GM18511 (cell line): Measurements from ENCODE around the gene SLC38A7.
A peak's percentile ranks its signal among the peaks of the same experiment; 100 is the strongest.
"Not testable (repeated sequence)": the region's sequence is repeated elsewhere in the genome, so short reads cannot be mapped to it uniquely, and the experiment has no call there.

Experiments
- ATAC-seq: cut with Tn5 transposase; IDR thresholded peaks from one replicate; pipeline ENCODE4 v1.9.1; 2021; ENCODE audit warnings: mild to moderate bottlenecking, moderate library complexity; ENCODE audit not compliant: unreplicated experiment

Gene SLC38A7, protein sequence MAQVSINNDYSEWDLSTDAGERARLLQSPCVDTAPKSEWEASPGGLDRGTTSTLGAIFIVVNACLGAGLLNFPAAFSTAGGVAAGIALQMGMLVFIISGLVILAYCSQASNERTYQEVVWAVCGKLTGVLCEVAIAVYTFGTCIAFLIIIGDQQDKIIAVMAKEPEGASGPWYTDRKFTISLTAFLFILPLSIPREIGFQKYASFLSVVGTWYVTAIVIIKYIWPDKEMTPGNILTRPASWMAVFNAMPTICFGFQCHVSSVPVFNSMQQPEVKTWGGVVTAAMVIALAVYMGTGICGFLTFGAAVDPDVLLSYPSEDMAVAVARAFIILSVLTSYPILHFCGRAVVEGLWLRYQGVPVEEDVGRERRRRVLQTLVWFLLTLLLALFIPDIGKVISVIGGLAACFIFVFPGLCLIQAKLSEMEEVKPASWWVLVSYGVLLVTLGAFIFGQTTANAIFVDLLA

DNA sequence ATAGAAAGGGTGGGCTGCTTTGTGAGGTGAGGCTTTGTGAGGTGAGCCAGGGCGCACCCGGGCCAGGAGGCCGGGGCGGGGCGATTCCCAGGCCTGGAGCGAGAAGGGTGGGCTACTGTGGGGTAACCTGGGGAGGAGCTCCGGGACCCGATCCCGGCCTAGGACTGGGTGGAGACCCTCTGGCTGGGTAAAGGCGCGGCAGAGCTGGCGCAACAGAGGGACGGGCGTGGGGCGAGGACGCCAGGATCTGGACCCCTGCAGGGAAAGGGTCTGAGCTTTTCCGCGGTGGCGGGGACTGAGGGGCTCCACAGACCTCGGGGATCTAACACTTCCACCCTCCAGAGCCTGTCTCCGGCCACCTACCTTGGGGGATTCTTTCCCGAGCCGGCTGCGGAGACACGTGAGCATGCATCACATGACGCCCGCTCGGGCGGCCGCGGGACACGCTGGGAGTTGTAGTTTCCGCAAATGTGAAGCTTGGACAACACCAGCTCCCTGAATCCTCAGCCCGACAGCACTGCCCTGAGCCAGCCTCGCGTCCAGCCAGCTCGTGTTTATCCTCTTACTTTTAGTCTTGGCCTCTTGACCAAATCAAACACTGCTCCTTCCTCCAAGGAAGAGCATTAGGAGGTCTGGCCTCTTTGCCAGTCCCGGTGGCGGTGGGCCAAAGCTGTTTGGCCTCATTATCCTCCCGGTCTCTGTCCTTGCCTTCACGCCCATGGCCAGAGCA, at the start of gene SLC38A7:
Gene SLC38A7, minus strand, starts transcription at position 417 of the 730 bp plus-strand sequence. CDS start 4,644 bp downstream, outside the sequence.
- ATAC-seq: peak; percentile 99

DNA sequence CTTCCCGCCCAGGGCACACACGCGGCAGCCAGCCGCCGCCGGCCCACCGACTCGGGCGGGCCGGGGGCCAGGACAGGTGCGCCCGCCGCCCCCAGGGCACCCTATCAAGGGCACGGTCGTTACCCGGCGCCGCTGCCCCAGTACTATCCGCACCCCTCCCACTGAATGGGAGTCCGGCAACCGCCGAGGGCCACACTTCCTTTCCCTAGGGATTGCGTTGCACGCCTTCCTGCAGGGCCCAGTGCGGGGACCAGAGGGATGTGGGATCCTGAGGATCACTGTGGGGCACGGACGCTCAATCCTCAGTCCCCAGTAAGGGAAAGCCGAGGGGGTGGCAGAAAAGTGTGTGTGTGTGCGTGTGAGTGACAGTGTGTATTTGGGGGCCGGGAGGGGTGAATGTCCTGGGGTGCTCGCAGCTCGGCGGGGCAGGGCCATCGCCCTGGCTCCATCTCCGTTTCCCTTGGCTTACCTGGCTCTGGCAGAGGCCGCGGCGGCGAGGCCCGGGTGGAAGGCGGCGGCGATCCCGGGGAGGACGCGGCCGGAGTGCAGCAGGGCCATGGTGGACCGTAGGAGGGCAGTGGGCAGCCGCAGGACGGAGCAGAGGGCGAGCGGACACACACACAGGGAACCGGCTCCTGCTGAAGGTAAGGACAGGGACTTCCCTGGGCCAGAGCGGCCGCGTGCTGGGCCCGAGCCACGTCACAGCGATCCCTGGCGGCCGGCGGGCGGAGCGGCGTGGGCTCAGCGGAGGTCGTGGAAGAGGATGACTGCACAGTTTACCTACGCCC, 49.3 kb upstream of the SLC38A7 start, which contains the start of gene GOT2:
Gene GOT2, minus strand, starts transcription at position 646 of the 788 bp plus-strand sequence. Its CDS starts 88 bp downstream, at position 558.
- ATAC-seq: peak; percentile 92

DNA sequence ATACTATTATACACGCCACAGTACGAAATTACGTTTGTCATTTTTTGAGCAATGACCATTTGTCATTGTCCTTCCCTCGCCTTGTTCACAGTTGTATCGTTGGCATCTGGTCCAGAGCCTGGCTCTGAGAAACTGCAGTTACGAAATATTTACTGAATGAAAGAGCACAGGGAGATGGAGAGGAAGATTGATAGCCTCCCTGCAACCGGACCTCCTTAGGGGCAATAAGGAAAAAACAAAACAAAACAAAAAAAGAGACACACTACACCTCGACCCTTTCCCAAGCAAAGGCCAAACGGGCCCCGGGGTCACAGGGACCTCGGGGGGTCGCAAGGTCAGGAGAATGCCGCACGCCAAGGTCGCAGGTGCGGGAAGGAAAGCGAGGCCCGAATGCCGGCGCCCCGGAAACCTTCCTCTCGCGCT, 48.7 kb upstream of the SLC38A7 start:
- no peak for ATAC-seq

DNA sequence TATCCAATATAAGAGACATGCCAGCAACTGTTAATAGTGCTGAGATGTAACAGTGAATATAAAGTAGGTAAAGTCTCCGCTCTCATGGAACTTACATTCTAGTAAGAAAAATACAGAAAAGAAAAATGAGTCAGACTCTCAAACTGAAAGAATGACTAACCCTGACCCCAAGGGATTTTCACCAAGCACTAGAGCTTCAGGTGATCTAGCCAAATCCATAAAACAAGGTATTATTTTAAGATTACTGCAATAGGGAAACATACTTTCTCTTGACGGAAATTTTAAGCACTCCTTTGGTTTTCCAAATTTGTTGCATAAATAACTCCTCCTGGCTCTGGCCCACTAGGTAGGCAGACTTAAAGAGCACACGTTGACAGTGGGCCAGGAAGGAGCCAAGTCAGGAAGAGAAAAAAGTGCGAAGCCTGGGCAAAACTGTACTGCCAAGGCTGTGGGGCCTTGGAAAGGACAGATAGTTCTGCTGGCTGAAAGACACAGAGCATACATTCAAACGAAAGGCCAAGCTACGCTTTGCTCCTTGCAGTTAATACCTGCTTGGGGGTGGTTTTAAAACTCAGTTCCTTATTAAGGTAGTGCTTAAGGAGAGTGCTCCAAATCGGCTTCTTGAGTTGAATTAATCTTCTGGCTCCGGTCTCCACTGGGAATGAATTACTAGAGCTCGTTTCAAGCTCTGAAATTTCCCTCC, 48.1 kb upstream of the SLC38A7 start:
- peak; percentile 48 for ATAC-seq

DNA sequence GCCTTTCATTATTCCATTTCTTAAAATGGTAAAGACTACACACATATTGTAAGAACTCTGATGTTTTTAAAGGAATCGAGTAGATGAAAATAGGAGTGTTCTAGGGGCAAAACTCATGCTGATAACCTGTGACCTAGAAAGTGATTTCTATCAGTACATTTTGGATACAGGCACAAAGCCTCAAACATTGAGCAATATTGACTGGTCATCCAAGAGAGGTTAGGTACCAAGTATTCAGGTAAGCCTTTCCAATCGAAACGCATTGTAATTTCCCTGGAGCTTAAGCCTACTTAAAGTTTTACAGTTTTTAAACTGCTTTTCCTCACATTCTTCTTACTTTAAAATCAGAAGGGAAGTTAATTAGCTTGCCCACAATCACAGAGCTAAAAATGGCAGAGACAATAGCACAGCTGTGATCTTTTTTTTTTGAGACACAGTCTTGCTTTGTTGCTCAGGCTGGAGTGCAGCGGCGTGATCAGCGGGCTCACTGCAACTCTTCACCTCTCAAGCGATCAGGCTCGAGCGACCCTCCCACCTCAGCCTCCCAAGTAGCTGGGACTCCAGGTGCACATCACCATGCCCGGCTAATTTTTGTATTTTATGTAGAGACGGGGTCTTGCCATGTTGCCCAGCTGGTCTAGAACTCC, 46.3 kb upstream of the SLC38A7 start:
- ATAC-seq: no peak

DNA sequence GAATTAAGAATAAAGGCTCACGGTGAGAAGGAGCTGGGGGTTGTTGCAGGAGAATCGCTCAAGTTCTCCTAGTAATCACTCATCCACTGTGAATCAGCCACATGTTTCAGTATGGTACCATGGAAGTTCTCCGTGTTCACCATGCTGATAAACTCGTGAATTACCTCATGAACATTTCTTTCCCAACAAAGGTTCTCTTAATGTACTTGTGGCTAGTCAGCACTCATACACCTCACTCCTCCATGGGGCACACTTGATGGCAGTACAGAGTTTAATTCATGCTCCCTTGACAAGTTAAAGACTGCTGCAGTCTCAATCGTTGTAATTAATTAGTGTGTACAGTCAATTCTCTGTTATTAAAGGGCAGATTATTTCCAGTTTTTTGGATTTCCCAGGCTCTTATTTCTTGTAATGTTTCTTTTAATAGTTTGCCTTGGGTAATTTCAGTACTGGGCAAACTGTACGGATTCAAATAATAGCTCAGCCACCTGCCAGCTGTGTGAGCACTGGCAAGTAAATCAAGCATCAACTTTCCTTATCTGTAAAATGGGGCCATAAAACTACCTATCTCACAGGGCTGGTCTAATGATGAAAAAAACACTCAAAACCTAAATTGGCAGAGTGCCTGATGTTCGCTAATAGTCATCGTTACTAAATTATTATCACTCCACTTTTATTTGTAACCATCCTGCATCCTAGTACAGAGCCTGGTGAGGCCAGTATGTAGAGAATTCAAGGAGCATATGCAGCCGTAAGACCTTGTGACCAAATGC, 43.4 kb upstream of the SLC38A7 start:
- no peak for ATAC-seq

DNA sequence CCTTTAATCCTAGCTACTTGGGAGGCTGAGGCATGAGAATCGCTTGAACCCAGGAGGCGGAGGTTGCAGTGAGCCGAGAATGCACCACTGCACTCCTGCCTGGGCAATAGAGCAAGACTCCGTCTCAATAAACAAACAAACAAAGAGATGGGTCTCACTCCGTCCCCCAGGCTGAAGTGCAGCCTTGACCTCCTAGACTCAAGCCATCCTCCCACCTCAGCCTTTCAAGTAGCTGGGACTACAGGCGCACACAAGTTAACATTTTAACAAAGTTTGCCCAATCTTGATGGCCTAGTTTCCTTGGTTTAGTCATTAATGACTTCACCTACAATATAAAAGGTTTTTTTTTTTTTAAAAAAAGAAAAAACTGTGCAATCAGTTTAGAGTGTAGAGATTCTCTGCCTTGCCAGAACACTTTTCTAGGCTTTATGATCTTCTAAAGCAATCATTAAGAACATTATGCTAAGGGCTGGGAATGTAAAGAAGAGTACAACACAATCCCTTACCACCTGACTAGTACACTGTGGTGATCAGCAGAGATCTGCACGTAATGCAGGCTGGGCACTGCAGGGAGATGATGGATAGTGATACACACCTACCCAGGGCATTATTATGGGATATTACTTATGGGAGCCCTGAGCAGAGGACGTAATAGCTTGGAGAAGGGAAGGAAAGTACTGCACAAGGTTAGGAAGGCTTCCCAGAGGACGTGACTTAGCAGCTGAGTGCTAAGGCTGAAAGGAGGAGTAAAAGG, 42.6 kb upstream of the SLC38A7 start:
- no peak for ATAC-seq

DNA sequence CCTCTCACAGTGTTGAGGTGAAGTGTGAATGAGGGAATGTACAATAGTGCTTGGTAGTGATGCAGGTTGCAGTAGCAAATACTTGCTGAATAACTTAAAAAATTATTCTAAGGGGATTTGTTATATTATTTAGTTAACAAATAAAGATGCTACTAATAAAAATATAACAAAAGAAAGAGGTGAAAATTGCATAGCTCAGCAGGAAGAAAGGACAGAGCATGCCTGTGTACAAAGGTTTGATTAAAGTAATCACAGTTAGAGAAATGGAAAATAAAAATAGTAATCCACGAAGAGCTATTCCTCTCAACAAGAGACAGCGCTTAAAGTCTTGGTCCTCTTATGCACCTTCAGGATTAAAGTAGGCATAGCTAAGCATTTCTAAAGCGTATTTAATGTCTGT, 38.5 kb upstream of the SLC38A7 start:
- no peak for ATAC-seq

DNA sequence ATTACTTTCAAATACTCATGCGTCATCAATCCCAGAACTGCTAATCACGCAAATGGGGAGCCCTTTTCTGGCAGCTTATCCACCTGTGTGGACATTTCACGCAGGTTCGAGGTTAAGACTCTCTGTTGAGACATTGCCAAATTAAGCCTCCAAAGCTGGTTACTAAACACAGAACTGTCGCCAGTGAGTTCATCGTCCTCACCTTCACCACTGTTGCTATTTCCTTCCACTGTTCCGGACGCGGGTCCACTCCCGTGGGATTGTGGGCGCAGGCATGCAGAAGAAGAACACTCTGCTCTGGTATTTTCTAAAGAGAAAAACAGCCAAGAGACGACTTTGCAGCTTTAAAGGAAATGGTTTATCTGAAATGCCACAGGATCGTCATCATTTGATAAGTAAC, 33.4 kb upstream of the SLC38A7 start:
- ATAC-seq: no peak

DNA sequence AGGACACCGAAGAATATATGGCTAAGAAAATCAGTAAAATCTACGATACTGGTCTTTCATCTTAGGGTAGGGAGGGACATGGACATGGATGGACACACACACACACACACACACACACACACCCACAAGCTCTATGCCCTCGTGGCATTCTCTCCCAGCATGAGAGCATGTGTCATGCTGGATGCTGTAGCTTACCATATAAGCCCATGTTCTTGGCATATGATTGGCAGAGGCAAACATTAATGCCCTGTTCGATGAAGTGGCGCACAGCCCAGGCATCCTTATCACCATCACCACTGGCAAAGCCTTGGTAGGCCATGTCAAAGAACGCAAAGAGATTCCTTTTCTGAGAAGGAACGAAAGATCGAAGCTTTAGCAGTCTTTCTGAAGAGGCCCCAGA, 31.9 kb upstream of the SLC38A7 start:
- ATAC-seq: no peak

DNA sequence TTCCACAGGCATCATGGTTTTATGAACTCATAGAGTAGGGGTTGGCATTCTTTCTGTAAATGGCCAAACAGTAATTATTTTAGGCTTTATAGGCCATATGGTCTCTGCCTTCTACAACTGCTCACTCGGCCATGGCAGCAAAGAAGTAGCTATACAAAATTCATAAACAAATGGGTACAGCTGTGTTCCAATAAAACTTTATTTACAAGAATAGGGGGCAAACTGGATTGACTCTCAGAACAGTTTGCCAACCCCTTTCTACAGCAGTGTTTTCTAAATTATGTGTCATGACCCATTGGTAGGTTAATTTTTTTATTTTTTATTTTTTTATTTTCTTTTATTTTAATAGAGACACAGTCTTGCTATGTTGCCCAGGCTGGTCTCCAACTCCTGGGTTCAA, 29.2 kb upstream of the SLC38A7 start:
- ATAC-seq: no peak

DNA sequence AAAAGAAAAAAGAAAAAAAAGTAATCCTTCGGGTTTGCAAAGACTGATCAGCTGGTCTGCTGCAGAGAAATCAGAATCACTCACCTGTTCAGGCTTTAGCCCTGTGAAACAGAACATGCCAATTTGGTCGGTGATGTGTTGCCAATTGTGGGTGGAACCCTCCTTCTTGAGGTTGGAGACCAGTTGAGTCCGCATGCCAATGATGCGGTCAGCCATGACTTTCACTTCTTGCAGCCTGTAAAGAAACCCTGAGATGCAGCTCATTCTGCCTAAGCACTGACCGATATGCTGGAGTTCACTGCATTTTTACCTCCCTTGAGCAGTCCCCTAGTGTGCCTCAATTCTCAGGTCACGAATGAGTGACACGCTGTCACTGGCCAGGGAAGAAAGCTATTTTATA, 24.8 kb upstream of the SLC38A7 start:
- ATAC-seq: no peak

DNA sequence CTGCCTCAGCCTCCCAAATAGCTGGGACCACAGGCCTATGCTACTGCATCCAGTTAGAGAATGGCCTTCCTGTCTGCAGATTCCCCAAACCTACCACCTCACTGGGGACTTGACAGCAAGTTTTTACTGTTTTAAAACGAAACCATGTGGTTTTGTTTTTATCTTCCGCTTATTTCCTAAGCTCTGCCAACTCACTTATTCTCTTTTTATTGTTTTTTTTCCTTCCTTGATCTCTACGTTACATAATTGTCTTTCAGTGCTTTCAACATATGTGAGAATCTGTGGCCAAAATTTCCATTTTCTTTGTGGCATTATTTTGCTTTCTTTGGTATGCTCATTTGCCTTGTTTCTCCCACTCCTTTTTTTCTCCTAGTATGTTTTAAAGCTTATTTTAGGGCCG, 14.6 kb upstream of the SLC38A7 start:
- ATAC-seq: no peak

DNA sequence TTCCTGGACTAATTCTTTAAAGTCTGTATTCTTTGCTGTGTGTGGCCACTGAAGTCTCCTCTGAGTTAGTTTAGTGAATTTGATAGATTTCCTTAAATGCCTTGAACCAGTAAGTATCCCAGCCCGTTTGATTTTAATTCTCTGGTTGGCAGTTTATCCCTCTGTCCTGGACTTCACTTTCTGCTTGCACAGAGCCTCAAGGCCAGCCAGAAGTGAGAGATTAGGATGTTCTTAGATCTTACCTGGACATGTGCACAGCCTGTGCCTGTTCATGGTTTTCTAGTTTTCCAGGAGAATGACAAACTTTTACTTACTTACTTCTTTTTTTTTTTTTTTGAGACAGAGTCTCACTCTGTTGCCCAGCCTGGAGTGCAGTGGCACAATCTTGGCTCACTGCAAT, 10.8 kb upstream of the SLC38A7 start:
- ATAC-seq: no peak

DNA sequence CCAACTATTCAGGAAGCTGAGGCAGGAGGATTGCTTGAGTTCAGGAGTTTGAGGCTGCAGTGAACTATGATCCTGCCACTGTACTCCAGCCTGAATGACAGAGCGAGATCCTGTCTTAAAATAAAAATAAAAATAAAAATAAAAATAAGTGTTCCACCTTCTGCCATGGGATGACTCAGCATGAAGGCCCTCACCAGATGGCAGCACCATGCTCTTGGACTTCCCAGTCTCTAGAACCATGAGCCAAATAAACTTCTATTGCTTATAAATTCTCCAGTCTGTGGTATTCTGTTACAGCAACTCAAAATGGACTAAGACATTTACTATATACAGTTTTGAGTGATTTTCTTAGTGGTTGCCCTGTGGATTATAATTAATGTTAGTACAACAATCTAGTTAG, 7.9 kb upstream of the SLC38A7 start:
- ATAC-seq: no peak

DNA sequence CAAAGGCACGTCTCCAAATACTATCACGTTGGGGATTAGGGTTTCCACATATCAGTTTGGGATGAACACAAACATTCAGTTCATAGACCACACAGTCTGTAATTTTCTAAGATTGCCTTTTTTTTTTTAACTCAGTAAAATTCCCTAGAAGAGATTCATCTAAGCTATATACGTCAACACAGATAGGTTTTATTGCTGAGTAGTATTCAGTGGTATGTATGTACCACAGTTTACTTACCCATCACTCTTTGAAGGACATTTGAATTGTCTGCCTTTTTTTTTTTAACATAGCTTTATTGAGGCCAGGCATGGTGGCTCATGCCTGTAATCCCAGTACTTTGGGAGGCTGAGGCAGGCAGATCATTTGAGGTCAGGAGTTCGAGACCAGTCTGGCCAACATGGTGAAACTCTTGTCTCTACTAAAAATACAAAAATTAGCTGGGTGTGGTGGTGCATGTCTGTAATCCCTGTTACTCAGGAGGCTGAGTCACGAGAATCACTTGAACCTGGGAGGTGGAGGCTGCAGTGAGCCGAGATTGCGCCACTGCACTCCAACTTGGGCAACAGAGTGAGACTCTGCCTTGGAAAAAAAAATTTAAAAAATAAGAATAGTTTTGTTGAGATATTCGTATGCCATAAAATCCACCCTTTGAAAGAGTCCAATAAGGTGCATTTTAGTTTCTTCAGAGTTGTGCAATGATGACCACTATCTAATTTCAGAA, 2.6 kb upstream of the SLC38A7 start:
- ATAC-seq: not testable (repeated sequence)

DNA sequence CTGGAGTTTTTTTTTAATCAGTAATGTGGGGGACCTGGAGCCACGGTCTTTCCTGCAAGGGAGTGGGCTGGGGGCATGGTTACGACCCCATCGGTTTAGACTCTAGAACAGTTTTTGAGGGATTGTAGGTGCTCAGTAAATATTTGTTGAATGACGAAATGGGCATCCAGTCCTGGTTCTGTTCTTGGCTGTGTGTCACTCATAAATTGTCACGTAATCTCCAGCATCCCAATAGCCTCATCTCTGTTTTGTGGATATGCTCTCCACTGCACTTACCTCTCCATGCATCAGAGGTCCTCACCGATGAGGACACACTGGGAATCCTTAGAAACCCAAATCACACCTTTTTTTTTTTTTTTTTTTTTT, 497 bp upstream of the SLC38A7 start:
- no peak for ATAC-seq

DNA sequence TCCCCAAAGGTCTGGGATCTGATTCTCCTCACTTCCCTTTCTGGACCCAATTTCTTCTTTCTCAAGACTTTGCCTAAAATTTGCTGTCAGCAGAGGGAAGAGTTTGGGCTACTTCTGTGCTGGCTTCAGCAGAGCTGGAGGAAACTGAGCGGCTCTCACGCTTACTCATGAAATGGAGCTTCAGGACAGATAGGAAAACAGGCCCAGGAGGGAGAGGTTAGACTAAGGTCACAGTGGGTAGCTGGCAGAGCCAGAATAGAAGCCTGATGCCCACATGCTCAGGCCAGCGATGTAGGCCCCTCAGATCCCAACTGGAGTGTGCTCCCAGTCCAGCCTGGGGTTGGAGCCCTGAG, 593 bp downstream of the SLC38A7 start:
- peak; percentile 11 for ATAC-seq
